ENCODE data around the gene ANKS1A. TPM values are rescaled to one million over a fixed set of nuclear protein-coding genes. Genes with fewer than 3 reads are reported as not detected.

The ANKS1A gene
- total and polyA plus RNA-seq, 2 experiments from 2014 or later, result 3.2 to 4.4 TPM

DNA sequence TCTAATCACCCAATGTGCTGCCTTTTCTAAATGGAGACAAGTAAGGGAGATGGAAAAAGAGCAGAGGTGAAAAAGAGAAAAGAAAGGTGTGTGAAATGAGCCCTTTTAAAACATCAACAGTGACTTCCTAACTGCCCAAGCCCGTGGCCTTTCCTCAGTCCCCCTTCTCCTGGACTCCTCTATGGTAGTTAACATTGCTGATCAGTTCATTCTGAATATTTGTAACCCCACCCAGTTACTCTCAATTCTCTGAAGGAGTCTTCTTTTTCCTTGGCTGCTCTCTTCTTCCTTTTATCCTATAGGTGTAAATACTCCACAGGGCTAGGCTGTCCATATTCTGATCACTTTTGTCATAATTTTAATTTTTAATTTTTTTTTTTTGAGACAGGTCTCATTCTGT is 28.3 kb upstream of the ANKS1A start:
- H3K4me1 ChIP-seq (ENCODE audit: insufficient read depth), result no peaks in the 10 kb centered on the region
- no peak overlapping the region for H2AFZ ChIP-seq
- no peaks in the 10 kb centered on the region for H3F3A ChIP-seq (ENCODE audit: insufficient read depth)
- in situ Hi-C loops (cut with MboI), result no loop called here
- no peaks in the 10 kb centered on the region for H3K27me3 ChIP-seq (replicated peaks; ENCODE audit: insufficient read depth)
- H3K79me2 ChIP-seq (ENCODE audit: insufficient read depth), result no peaks in the 10 kb centered on the region
- H3K27ac ChIP-seq, result no peak overlapping the region
- H3K9ac ChIP-seq, result no peak overlapping the region
- no peak for DNase-seq
- no peaks in the 10 kb centered on the region for H3K9me3 ChIP-seq (ENCODE audit: low read depth)
- peaks cover 52% of the 10 kb centered on the region for H3K36me3 ChIP-seq (ENCODE audit: low read depth)
- H3K9me2 ChIP-seq (ENCODE audit: insufficient read depth), result no peaks in the 10 kb centered on the region
- WGBS, 2 experiments (ENCODE audit: low coverage in 1 of 2, low lambda C conversion rate in 2 of 2, missing lambda C conversion rate in 2 of 2), result 66 to 86% methylated on average over 1 of the region's 1 CpG
- H3K4me3 ChIP-seq, result no peak overlapping the region
- H4K20me1 ChIP-seq (ENCODE audit: insufficient read depth), result no peaks in the 10 kb centered on the region
- TF ChIP-seq EZH2phosphoT487 (IDR thresholded peaks at IDR 0.05; ENCODE audit: insufficient read depth, low read depth), result no peak
- TF ChIP-seq EZH2 (IDR thresholded peaks at IDR 0.05; ENCODE audit: insufficient read depth, poor library complexity, severe bottlenecking), result no peak
- H3K4me2 ChIP-seq (ENCODE audit: unreplicated experiment), result no peak overlapping the region

DNA sequence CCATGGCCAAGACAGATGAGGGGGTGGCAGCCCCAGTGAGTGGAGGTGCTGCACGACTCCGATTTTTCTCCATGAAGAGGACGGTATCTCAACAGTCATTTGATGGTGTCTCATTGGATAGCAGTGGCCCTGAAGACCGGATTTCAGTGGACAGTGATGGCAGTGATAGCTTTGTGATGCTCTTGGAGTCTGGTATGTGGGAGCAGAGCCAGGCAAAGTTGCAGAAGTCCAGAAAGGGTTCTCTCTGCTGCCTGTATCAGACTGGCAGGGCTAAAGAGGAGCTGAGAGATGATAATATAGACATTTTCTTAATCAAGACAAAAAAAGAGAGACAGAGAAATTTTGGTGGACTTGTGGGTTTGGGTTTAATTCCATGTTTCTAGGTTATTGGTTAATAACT is 25.0 kb upstream of the ANKS1A start:
- TF ChIP-seq EZH2phosphoT487 (IDR thresholded peaks at IDR 0.05; ENCODE audit: insufficient read depth, low read depth) (no peak), EZH2 (IDR thresholded peaks at IDR 0.05; ENCODE audit: insufficient read depth, poor library complexity, severe bottlenecking) (no peak)
- Histone ChIP-seq H3K4me3 (no peak overlapping the region), H2AFZ (no peak overlapping the region), H3K9ac (no peak overlapping the region), H3K9me3 (ENCODE audit: low read depth) (no peaks in the 10 kb centered on the region), H3K79me2 (ENCODE audit: insufficient read depth) (no peaks in the 10 kb centered on the region), H3K27ac (no peak overlapping the region), H3K27me3 (replicated peaks; ENCODE audit: insufficient read depth) (no peaks in the 10 kb centered on the region), H3K36me3 (ENCODE audit: low read depth) (peaks cover 33% of the 10 kb centered on the region), H3K4me2 (ENCODE audit: unreplicated experiment) (no peak overlapping the region), H3F3A (ENCODE audit: insufficient read depth) (no peaks in the 10 kb centered on the region), H4K20me1 (ENCODE audit: insufficient read depth) (no peaks in the 10 kb centered on the region), H3K4me1 (ENCODE audit: insufficient read depth) (no peaks in the 10 kb centered on the region), H3K9me2 (ENCODE audit: insufficient read depth) (no peaks in the 10 kb centered on the region)
- WGBS, 2 experiments (ENCODE audit: low coverage in 1 of 2, low lambda C conversion rate in 2 of 2, missing lambda C conversion rate in 2 of 2), result 66 to 69% methylated on average over 4 of the region's 4 CpGs
- no peak for DNase-seq
- in situ Hi-C loops (cut with MboI), result no loop called here

DNA sequence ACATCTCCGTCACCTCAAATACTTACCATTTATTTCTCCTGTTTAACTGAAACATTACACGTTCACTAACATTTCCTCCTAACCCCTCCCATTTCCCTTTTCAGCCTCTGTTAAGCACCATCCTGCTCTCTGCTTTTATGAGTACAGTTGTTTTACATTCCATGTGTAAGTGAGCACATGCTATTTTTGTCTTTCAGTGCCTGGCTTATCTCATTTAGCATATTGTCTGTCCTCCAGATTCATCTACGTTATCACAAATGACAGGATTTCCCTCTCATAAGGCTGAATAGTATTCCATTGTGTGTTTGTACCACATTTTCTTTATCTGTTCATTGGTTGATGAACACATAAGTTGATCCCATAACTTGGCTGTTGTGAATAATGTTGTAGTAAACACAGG is 23.9 kb upstream of the ANKS1A start:
- no peak for DNase-seq
- H3K9ac ChIP-seq, result no peak overlapping the region
- in situ Hi-C loops (cut with MboI), result no loop called here
- no peaks in the 10 kb centered on the region for H3K4me1 ChIP-seq (ENCODE audit: insufficient read depth)
- H3F3A ChIP-seq (ENCODE audit: insufficient read depth), result no peaks in the 10 kb centered on the region
- H3K79me2 ChIP-seq (ENCODE audit: insufficient read depth), result no peaks in the 10 kb centered on the region
- H3K9me3 ChIP-seq (ENCODE audit: low read depth), result no peaks in the 10 kb centered on the region
- peaks cover 28% of the 10 kb centered on the region for H3K36me3 ChIP-seq (ENCODE audit: low read depth)
- H4K20me1 ChIP-seq (ENCODE audit: insufficient read depth), result no peaks in the 10 kb centered on the region
- H2AFZ ChIP-seq, result no peak overlapping the region
- no peak overlapping the region for H3K4me2 ChIP-seq (ENCODE audit: unreplicated experiment)
- WGBS, 2 experiments (ENCODE audit: low coverage in 1 of 2, low lambda C conversion rate in 2 of 2, missing lambda C conversion rate in 2 of 2), result 89 to 91% methylated on average over 3 of the region's 3 CpGs
- TF ChIP-seq EZH2 (IDR thresholded peaks at IDR 0.05; ENCODE audit: insufficient read depth, poor library complexity, severe bottlenecking) (no peak), EZH2phosphoT487 (IDR thresholded peaks at IDR 0.05; ENCODE audit: insufficient read depth, low read depth) (no peak)
- H3K27me3 ChIP-seq (replicated peaks; ENCODE audit: insufficient read depth), result no peaks in the 10 kb centered on the region
- H3K27ac ChIP-seq, result no peak overlapping the region
- H3K4me3 ChIP-seq, result no peak overlapping the region
- H3K9me2 ChIP-seq (ENCODE audit: insufficient read depth), result no peaks in the 10 kb centered on the region

DNA sequence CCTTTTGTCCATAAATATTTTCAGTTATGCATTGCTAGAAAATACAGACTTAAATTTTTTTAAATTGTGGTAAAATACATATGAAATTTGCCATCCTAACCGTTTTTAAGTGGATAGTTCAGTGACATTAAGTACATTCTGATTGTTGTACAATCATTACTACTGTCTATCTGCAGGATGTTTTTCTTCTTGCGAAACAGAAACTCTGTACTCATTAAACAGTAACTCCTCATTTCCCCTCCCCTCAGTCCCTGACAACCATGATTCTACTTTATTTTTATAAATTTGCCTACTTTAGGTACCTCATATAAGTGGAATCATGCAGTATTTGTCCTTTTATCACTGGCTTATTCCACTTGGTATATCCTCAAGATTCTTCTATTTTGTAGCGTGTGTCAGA is 22.5 kb upstream of the ANKS1A start:
- in situ Hi-C loops (cut with MboI), result no loop called here
- Histone ChIP-seq H2AFZ (no peak overlapping the region), H3K36me3 (ENCODE audit: low read depth) (peaks cover 24% of the 10 kb centered on the region), H3K9me2 (ENCODE audit: insufficient read depth) (no peaks in the 10 kb centered on the region), H3K4me1 (ENCODE audit: insufficient read depth) (no peaks in the 10 kb centered on the region), H3K27me3 (replicated peaks; ENCODE audit: insufficient read depth) (no peaks in the 10 kb centered on the region), H3K79me2 (ENCODE audit: insufficient read depth) (no peaks in the 10 kb centered on the region), H3F3A (ENCODE audit: insufficient read depth) (no peaks in the 10 kb centered on the region), H3K9me3 (ENCODE audit: low read depth) (no peaks in the 10 kb centered on the region), H4K20me1 (ENCODE audit: insufficient read depth) (no peaks in the 10 kb centered on the region), H3K4me3 (no peak overlapping the region), H3K9ac (no peak overlapping the region), H3K27ac (no peak overlapping the region), H3K4me2 (ENCODE audit: unreplicated experiment) (no peak overlapping the region)
- 84 to 87% methylated on average over 3 of the region's 3 CpGs for WGBS, 2 experiments (ENCODE audit: low coverage in 1 of 2, low lambda C conversion rate in 2 of 2, missing lambda C conversion rate in 2 of 2)
- TF ChIP-seq EZH2 (IDR thresholded peaks at IDR 0.05; ENCODE audit: insufficient read depth, poor library complexity, severe bottlenecking) (no peak), EZH2phosphoT487 (IDR thresholded peaks at IDR 0.05; ENCODE audit: insufficient read depth, low read depth) (no peak)
- DNase-seq, result no peak

DNA sequence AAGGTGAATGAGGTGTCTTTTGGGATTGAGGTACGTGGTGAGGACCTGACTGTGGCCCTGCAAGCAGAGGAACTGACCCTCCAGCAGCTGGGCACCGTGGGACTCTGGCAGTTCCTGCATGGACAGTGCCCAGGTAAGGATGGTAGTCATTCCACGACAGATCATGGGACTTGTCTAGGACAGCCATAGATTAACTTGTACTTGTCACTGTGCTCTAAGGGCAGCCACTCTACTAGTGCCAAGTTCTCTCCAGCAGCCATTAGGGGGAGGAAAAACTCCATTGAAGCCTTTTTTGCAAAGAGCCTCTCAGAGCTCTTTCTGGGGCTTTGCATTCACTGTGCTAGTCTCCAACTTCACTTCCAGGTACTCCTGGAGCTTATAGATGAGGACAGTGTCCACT is 21.6 kb upstream of the ANKS1A start:
- peaks cover 25% of the 10 kb centered on the region for H3K36me3 ChIP-seq (ENCODE audit: low read depth)
- TF ChIP-seq EZH2 (IDR thresholded peaks at IDR 0.05; ENCODE audit: insufficient read depth, poor library complexity, severe bottlenecking) (no peak), EZH2phosphoT487 (IDR thresholded peaks at IDR 0.05; ENCODE audit: insufficient read depth, low read depth) (no peak)
- WGBS, 2 experiments (ENCODE audit: low coverage in 1 of 2, low lambda C conversion rate in 2 of 2, missing lambda C conversion rate in 2 of 2), result 85 to 86% methylated on average over 3 of the region's 3 CpGs

More for the DNA sequence above, 21.6 kb upstream of the ANKS1A start:
- no peak overlapping the region for H3K4me2 ChIP-seq (ENCODE audit: unreplicated experiment)
- H3K9me3 ChIP-seq (ENCODE audit: low read depth), result no peaks in the 10 kb centered on the region
- no peaks in the 10 kb centered on the region for H3K4me1 ChIP-seq (ENCODE audit: insufficient read depth)
- H4K20me1 ChIP-seq (ENCODE audit: insufficient read depth), result no peaks in the 10 kb centered on the region
- no peaks in the 10 kb centered on the region for H3K9me2 ChIP-seq (ENCODE audit: insufficient read depth)
- H3K27ac ChIP-seq, result no peak overlapping the region
- no peak overlapping the region for H3K9ac ChIP-seq
- H3F3A ChIP-seq (ENCODE audit: insufficient read depth), result no peaks in the 10 kb centered on the region
- no peak overlapping the region for H2AFZ ChIP-seq
- DNase-seq, result no peak
- in situ Hi-C loops (cut with MboI), result no loop called here
- H3K4me3 ChIP-seq, result no peak overlapping the region
- no peaks in the 10 kb centered on the region for H3K79me2 ChIP-seq (ENCODE audit: insufficient read depth)
- no peaks in the 10 kb centered on the region for H3K27me3 ChIP-seq (replicated peaks; ENCODE audit: insufficient read depth)
